Breast epithelium (tissue), 4 donors: ENCODE data around the gene IVD. TPM values are rescaled to one million over a fixed set of nuclear protein-coding genes. Genes with fewer than 3 reads are reported as not detected.

Experiments
- DNase-seq, 2 donors: peaks; one replicate each; pipeline ENCODE4 v3.0.0-alpha.2; 2019; ENCODE audit warnings: low spot score in 2 of 2
- H3K27ac ChIP-seq, 2 donors: fragments of 200-600 bp; sonication (generic) in 1 of 2; one replicate each; pipeline ENCODE4 v1.5.1; 2016 to 2019; ENCODE audit warnings: mild to moderate bottlenecking in 1 of 2
- H3K27me3 ChIP-seq, 2 donors: fragments of 200-600 bp; sonication (generic) in 1 of 2; one replicate each; pipeline versions ENCODE4 v1.5.1 to v1.6.0; 2017 to 2019; ENCODE audit warnings: control low read depth in 1 of 2, mild to moderate bottlenecking in 1 of 2
- H3K36me3 ChIP-seq: fragments of 200-600 bp; one replicate; pipeline ENCODE4 v1.5.1; 2019
- H3K4me1 ChIP-seq, 2 donors: fragments of 200-600 bp; sonication (generic); one replicate each; pipeline ENCODE4 v1.5.1; 2016 to 2019; ENCODE audit warnings: control low read depth in 1 of 2
- H3K4me3 ChIP-seq, 3 donors: fragments of 200-600 bp; sonication (generic); 1 replicate in 2 of 3; 2 replicates in 1 of 3; pipeline ENCODE4 v1.5.1; 2016 to 2019; ENCODE audit warnings: mild to moderate bottlenecking in 3 of 3, moderate library complexity in 2 of 3
- H3K9me3 ChIP-seq, 2 donors: fragments of 200-600 bp; sonication (generic) in 1 of 2; one replicate each; pipeline ENCODE4 v1.5.1; 2016 to 2019; ENCODE audit warnings: control low read depth in 1 of 2
- POLR2A ChIP-seq: fragments of 450-650 bp; IDR thresholded peaks from one replicate; pipeline ENCODE4 v1.6.1; 2016; ENCODE audit warnings: antibody characterized with exemption, mild to moderate bottlenecking, moderate library complexity
- POLR2AphosphoS5 ChIP-seq, 3 donors: sonication (generic); formaldehyde crosslinking; IDR thresholded peaks; one replicate each; pipeline ENCODE4 v1.6.1; 2017; ENCODE audit warnings: antibody characterized with exemption in 3 of 3
- intact Hi-C: fragments of 100-400 bp; cut with DNase I; formaldehyde crosslinking; loops from one replicate; pipeline ENCODE4 v1.15.1; 2023; ENCODE audit warnings: low total_unique reads
- total RNA-seq, 3 donors: library from RNA; depleted of rRNA; stranded (reverse); fragments of >200 nt; gene quantifications; one replicate each; pipeline ENCODE4 v1.1.0, GENCODE V29; 2016
- TF ChIP-seq, protein P1 (sequence below), 3 donors: fragments of 450-650 bp; IDR thresholded peaks; one replicate each; pipeline ENCODE4 v1.5.1; 2016 to 2017; ENCODE audit warnings: antibody characterized with exemption in 3 of 3, mild to moderate bottlenecking in 3 of 3, moderate library complexity in 3 of 3

The IVD gene
- total RNA-seq, 3 donors from 2014 or later: 43.8 to 72.7 (median 62.6) TPM

DNA sequence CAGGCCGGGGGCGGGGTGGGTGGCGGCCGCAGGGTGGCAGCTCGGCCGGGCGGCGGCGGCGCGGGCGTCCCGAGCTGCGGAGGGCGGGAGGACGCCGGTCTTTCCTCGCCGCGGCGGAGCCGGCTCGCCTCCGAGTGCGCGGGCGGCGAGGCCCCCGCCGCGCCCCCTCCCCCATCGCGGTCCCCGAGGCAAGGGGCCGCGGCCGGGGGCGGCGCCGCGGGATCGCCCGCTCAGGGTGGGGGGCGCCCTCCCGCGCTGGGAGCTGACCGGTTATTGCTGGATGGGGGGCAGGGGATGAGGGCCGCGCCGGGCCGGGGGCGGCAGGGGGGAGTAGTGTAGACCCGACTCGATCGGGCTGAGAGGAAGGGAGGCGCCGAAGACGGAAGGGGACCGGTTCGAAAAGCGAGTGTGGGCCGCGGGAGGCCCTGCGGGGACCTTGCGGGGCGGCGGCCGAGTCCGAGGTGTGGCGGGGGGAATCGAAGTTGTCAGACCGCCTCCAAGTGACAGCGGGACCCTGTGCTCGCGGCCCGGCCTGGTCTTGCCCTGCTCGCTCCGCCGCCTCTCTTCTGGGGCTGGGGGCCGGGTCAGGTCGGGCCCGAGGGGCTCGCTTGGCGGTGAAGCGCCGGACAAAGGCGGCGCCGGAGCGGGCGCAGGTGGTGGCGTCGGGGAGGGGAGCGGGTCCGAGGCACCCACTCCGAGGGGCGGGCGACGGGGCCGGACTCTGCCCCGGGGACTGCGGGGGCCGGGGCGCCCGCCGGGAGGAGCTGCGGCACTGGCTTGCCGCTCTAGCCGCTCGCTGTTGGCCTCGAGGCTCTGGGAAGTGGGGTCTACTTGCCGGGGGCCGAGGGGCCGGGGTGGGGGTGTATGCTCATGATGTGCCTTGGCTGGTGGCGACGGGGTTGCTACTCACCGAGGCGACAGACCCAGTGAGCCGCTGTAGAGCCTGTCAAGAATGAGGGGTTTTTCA lies 36.3 kb downstream of the IVD start:
- intact Hi-C loops: no loop called here
- H3K4me1 ChIP-seq: peaks cover 13 to 22% of the 10 kb centered on the region in 2 donors

DNA sequence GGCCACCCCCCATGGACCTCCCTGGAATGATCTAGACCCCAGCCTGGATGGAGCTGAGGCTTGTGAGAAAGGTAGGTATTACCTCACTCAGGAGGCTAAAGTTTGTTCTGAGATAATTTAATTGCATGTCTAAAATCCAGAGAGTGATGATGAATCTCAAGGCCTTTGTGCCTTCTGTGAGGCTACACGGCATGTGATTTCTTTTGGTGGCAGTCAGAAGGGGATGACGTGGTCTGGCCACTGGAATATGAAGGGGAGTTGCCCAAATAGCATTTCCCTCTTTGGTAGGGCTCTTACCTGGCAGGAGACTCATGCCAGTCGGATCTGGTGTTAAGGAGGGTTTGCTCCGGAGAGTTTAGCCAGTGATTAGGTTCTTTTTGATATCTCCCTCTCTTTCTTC lies 37.7 kb downstream of the IVD start:
- TF ChIP-seq, protein P1, sequence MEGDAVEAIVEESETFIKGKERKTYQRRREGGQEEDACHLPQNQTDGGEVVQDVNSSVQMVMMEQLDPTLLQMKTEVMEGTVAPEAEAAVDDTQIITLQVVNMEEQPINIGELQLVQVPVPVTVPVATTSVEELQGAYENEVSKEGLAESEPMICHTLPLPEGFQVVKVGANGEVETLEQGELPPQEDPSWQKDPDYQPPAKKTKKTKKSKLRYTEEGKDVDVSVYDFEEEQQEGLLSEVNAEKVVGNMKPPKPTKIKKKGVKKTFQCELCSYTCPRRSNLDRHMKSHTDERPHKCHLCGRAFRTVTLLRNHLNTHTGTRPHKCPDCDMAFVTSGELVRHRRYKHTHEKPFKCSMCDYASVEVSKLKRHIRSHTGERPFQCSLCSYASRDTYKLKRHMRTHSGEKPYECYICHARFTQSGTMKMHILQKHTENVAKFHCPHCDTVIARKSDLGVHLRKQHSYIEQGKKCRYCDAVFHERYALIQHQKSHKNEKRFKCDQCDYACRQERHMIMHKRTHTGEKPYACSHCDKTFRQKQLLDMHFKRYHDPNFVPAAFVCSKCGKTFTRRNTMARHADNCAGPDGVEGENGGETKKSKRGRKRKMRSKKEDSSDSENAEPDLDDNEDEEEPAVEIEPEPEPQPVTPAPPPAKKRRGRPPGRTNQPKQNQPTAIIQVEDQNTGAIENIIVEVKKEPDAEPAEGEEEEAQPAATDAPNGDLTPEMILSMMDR (IDR thresholded peaks at IDR 0.05): no peak
- TF ChIP-seq POLR2AphosphoS5 (IDR thresholded peaks at IDR 0.05) (no peak), POLR2A (no peak)
- H3K4me1 ChIP-seq: peaks cover 10 to 15% of the 10 kb centered on the region in 2 donors
- intact Hi-C loops: no loop called here

More for the DNA sequence above, 36.3 kb downstream of the IVD start:
- Histone ChIP-seq H3K9me3 (no peaks in the 10 kb centered on the region), H3K27me3 (no peaks in the 10 kb centered on the region), H3K4me3 (peak overlapping the region; percentile 86 to 93 (median 86)), H3K36me3 (no peaks in the 10 kb centered on the region), H3K27ac (peak overlapping the region; percentile 73 to 88)
- DNase-seq: no peak
- TF ChIP-seq POLR2A (no peak), POLR2AphosphoS5 (IDR thresholded peaks at IDR 0.05) (no peak)
- TF ChIP-seq, protein P1 (IDR thresholded peaks at IDR 0.05): no peak

DNA sequence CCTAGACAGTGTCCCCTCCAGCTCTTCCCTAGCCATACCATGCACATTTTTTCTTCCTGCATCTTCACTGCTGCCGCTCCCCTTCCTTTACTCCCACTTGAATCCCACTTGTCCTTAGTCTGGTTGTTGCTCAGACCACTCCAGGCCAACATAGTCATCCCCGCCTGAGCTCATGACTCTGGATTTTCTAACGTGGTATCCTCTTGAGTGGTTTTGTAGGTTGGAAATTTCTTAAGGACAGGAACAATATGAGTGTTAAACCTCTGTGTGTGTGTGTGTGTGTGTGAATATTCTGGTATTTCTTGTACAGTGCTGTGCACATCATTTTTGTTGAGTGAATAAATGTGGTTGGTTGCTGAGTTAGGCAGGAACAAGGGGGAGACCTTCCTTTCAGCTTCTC lies 38.3 kb downstream of the IVD start:
- H3K4me1 ChIP-seq: peaks cover 10 to 15% of the 10 kb centered on the region in 2 donors
- intact Hi-C loops: no loop called here
- no peaks in the 10 kb centered on the region for H3K36me3 ChIP-seq
- TF ChIP-seq, protein P1 (IDR thresholded peaks at IDR 0.05): no peak
- TF ChIP-seq POLR2AphosphoS5 (IDR thresholded peaks at IDR 0.05) (no peak), POLR2A (no peak)
- peak overlapping the region in 1 of 2 donors; percentile 36 for H3K27ac ChIP-seq
- H3K4me3 ChIP-seq: no peak overlapping the region
- H3K27me3 ChIP-seq: no peaks in the 10 kb centered on the region
- H3K9me3 ChIP-seq: no peaks in the 10 kb centered on the region
- DNase-seq: no peak

More for the DNA sequence above, 37.7 kb downstream of the IVD start:
- DNase-seq: no peak
- H3K4me3 ChIP-seq: peak overlapping the region in 1 of 3 donors; percentile 93
- no peaks in the 10 kb centered on the region for H3K27me3 ChIP-seq
- H3K9me3 ChIP-seq: no peaks in the 10 kb centered on the region
- peak overlapping the region in 1 of 2 donors; percentile 36 for H3K27ac ChIP-seq
- H3K36me3 ChIP-seq: no peaks in the 10 kb centered on the region

DNA sequence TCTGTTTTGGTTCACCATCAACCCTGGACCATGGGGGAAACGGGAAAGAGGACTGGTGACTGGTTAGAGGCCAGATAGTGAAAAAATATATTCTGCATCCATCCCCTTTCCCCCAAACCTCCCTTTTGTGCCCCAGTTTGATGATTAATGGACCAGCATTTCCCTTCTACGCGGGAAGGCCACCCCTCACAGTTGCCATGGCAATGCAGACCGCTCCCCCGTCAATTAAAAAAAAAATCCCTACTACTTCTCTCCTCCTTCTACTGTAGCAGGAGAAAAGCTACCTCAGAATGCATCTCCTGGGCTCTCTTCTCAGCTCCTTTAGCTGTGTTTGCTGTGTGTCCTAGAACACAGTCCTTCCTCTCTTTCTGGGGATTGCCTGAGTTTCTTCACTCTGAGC lies 39.1 kb downstream of the IVD start:
- Histone ChIP-seq H3K4me1 (peaks cover 10 to 15% of the 10 kb centered on the region in 2 donors), H3K27me3 (no peaks in the 10 kb centered on the region), H3K4me3 (no peak overlapping the region), H3K9me3 (no peaks in the 10 kb centered on the region), H3K36me3 (no peaks in the 10 kb centered on the region), H3K27ac (peak overlapping the region in 1 of 2 donors; percentile 36)
- intact Hi-C loops: no loop called here
- DNase-seq: no peak
- TF ChIP-seq POLR2AphosphoS5 (IDR thresholded peaks at IDR 0.05) (no peak), POLR2A (no peak)
- TF ChIP-seq, protein P1 (IDR thresholded peaks at IDR 0.05): no peak

DNA sequence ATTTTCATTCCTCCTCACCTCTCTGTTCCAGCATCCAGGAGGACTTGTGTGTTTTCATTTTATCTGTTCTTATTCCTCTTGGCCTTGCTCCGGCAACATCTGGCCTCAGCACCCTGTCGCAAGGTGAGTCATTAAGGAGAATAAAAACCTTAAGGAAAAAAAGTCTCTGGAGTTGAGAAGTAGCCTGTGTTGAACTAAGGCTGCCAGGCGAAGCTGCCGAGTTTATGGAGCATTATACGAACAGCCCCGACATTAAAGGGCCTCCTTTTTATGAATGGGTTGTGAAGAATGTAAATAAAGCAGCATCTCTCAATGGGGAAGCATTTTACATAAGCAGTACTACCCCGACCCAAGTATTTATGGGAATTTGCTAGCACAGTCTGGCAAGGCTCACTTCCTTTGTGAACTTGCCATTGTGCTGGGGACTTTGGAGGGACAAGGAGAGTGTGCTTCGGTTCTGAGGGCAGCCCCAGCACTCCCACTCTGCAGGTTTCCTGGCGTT lies 39.9 kb downstream of the IVD start:
- peak in 1 of 2 donors; percentile 41 for DNase-seq
- H3K4me3 ChIP-seq: no peak overlapping the region
- TF ChIP-seq, protein P1 (IDR thresholded peaks at IDR 0.05): no peak
- no peak for TF ChIP-seq POLR2AphosphoS5 (IDR thresholded peaks at IDR 0.05)
- no peaks in the 10 kb centered on the region for H3K9me3 ChIP-seq
- peaks cover 10 to 15% of the 10 kb centered on the region in 2 donors for H3K4me1 ChIP-seq
- no peaks in the 10 kb centered on the region for H3K27me3 ChIP-seq
- H3K36me3 ChIP-seq: no peaks in the 10 kb centered on the region
- intact Hi-C loops: no loop called here
- H3K27ac ChIP-seq: peak overlapping the region; percentile 43 to 50
